Hepatocyte (in vitro differentiated cells): ENCODE results near the gene PRSS21. TPM values are rescaled to one million over a fixed set of nuclear protein-coding genes. Genes with fewer than 3 reads are reported as not detected.
A peak's percentile ranks its signal among the peaks of the same experiment; 100 is the strongest.

ENCODE experiments used
- DNase-seq: peaks from one replicate; pipeline ENCODE4 v3.0.0-alpha.2; 2016; ENCODE audit warnings: low spot score
- H2AFZ ChIP-seq: fragments of 200-600 bp; sonication (generic); 2 replicates; pipeline ENCODE4 v1.6.0; 2016; ENCODE audit warnings: antibody characterized with exemption, mild to moderate bottlenecking
- H3K27ac ChIP-seq: fragments of 200-600 bp; sonication (generic); 2 replicates; pipeline ENCODE4 v1.5.1; 2016; ENCODE audit warnings: mild to moderate bottlenecking
- H3K27me3 ChIP-seq: fragments of 200-600 bp; sonication (generic); 2 replicates; pipeline ENCODE4 v1.6.1; 2016
- H3K36me3 ChIP-seq: fragments of 200-600 bp; sonication (generic); replicated peaks from 2 replicates; pipeline ENCODE4 v1.5.1; 2016; ENCODE audit warnings: low read depth; ENCODE audit not compliant: insufficient read depth
- H3K4me1 ChIP-seq: fragments of 200-600 bp; sonication (generic); 2 replicates; pipeline ENCODE4 v1.5.1; 2016; ENCODE audit warnings: mild to moderate bottlenecking, moderate library complexity; ENCODE audit not compliant: insufficient read depth
- H3K4me2 ChIP-seq: fragments of 200-600 bp; sonication (generic); 2 replicates; pipeline ENCODE4 v1.6.0; 2016
- H3K4me3 ChIP-seq: fragments of 200-600 bp; sonication (generic); 2 replicates; pipeline ENCODE4 v1.5.1; 2016; ENCODE audit warnings: mild to moderate bottlenecking
- H3K79me2 ChIP-seq: fragments of 200-600 bp; sonication (generic); 2 replicates; pipeline ENCODE4 v1.6.0; 2017; ENCODE audit warnings: mild to moderate bottlenecking
- H3K9me2 ChIP-seq: fragments of 200-600 bp; sonication (generic); replicated peaks from 2 replicates; pipeline ENCODE4 v1.6.0; 2017; ENCODE audit warnings: mild to moderate bottlenecking; ENCODE audit not compliant: insufficient read depth
- H3K9me3 ChIP-seq: fragments of 200-600 bp; sonication (generic); 2 replicates; pipeline ENCODE4 v1.5.1; 2016; ENCODE audit warnings: low read depth, mild to moderate bottlenecking
- H4K20me1 ChIP-seq: fragments of 200-600 bp; sonication (generic); 2 replicates; pipeline ENCODE4 v1.6.0; 2016; ENCODE audit warnings: mild to moderate bottlenecking; ENCODE audit not compliant: insufficient read depth, poor library complexity, severe bottlenecking
- EZH2 ChIP-seq: fragments of 200-600 bp; sonication (generic); IDR thresholded peaks from 2 replicates; pipeline ENCODE4 v1.6.1; 2016; ENCODE audit warnings: antibody characterized with exemption, mild to moderate bottlenecking, borderline replicate concordance
- EZH2phosphoT487 ChIP-seq: fragments of 200-600 bp; sonication (generic); IDR thresholded peaks from one replicate; pipeline ENCODE4 v1.6.1; 2018; ENCODE audit warnings: antibody characterized with exemption, mild to moderate bottlenecking, low read depth, moderate library complexity; ENCODE audit not compliant: unreplicated experiment, severe bottlenecking
- WGBS: methylation state at CpG from one replicate; pipeline ENCODE4 v1.1.6; 2016; ENCODE audit warnings: low lambda C conversion rate; ENCODE audit errors: missing lambda C conversion rate; 5-methylcytosine and 5-hydroxymethylcytosine counted together
- polyA plus RNA-seq: library from polyadenylated mRNA; unstranded; fragments of >200 nt; fragmentation: Nextera tagmentation; extraction: Ambion mirVana; gene quantifications from 2 replicates; pipeline ENCODE4 v1.2.1, GENCODE V29; 2016
- total RNA-seq: library from RNA; depleted of rRNA; stranded (reverse); fragments of >200 nt; gene quantifications from 2 replicates; pipeline ENCODE4 v1.2.3, GENCODE V29; 2014
- TF ChIP-seq, protein P1 (sequence below): fragments of 200-600 bp; sonication (generic); IDR thresholded peaks from 2 replicates; pipeline ENCODE4 v1.5.1; 2016; ENCODE audit warnings: antibody characterized with exemption, mild to moderate bottlenecking; ENCODE audit not compliant: poor library complexity

The PRSS21 gene
- total and polyA plus RNA-seq, 2 experiments from 2014 or later: not detected

- H3K27ac ChIP-seq: peak overlapping the region; percentile 88
- H3K27me3 ChIP-seq: no peaks in the 10 kb centered on the region
- peaks cover 56% of the 10 kb centered on the region for H3K79me2 ChIP-seq
- WGBS: 53% methylated on average over 11 of the region's 11 CpGs
- peak overlapping the region; percentile 94 for H3K4me2 ChIP-seq
- peaks cover 23% of the 10 kb centered on the region for H3K4me1 ChIP-seq
- no peak for DNase-seq
- H2AFZ ChIP-seq: no peak overlapping the region
- peak overlapping the region; percentile 99 for H3K4me3 ChIP-seq
- no peak for TF ChIP-seq EZH2
- TF ChIP-seq EZH2phosphoT487: no peak
- TF ChIP-seq, protein P1, sequence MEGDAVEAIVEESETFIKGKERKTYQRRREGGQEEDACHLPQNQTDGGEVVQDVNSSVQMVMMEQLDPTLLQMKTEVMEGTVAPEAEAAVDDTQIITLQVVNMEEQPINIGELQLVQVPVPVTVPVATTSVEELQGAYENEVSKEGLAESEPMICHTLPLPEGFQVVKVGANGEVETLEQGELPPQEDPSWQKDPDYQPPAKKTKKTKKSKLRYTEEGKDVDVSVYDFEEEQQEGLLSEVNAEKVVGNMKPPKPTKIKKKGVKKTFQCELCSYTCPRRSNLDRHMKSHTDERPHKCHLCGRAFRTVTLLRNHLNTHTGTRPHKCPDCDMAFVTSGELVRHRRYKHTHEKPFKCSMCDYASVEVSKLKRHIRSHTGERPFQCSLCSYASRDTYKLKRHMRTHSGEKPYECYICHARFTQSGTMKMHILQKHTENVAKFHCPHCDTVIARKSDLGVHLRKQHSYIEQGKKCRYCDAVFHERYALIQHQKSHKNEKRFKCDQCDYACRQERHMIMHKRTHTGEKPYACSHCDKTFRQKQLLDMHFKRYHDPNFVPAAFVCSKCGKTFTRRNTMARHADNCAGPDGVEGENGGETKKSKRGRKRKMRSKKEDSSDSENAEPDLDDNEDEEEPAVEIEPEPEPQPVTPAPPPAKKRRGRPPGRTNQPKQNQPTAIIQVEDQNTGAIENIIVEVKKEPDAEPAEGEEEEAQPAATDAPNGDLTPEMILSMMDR: no peak
- no peaks in the 10 kb centered on the region for H3K9me2 ChIP-seq
- H4K20me1 ChIP-seq: peaks cover 20% of the 10 kb centered on the region
- H3K9me3 ChIP-seq: no peaks in the 10 kb centered on the region
- H3K36me3 ChIP-seq: no peaks in the 10 kb centered on the region
These were observed 41.1 kb upstream of the PRSS21 start for GRCh38 chr16:2775765-2776499.

- no peaks in the 10 kb centered on the region for H3K9me3 ChIP-seq
- H3K36me3 ChIP-seq: no peaks in the 10 kb centered on the region
- under 1% methylated on average over 61 of the region's 72 CpGs for WGBS
- H3K9me2 ChIP-seq: no peaks in the 10 kb centered on the region
- H2AFZ ChIP-seq: peak overlapping the region; percentile 71
- H3K79me2 ChIP-seq: peaks cover 56% of the 10 kb centered on the region
- peak overlapping the region; percentile 88 for H3K27ac ChIP-seq
- peak overlapping the region; percentile 94 for H3K4me2 ChIP-seq
- H3K4me3 ChIP-seq: peak overlapping the region; percentile 99
- DNase-seq: peak; percentile 65
- no peak for TF ChIP-seq EZH2
- TF ChIP-seq EZH2phosphoT487: no peak
- TF ChIP-seq, protein P1: no peak
- peaks cover 13% of the 10 kb centered on the region for H4K20me1 ChIP-seq
- H3K27me3 ChIP-seq: no peaks in the 10 kb centered on the region
- peaks cover 23% of the 10 kb centered on the region for H3K4me1 ChIP-seq
These were observed 40.4 kb upstream of the PRSS21 start for GRCh38 chr16:2776500-2777139.

DNA sequence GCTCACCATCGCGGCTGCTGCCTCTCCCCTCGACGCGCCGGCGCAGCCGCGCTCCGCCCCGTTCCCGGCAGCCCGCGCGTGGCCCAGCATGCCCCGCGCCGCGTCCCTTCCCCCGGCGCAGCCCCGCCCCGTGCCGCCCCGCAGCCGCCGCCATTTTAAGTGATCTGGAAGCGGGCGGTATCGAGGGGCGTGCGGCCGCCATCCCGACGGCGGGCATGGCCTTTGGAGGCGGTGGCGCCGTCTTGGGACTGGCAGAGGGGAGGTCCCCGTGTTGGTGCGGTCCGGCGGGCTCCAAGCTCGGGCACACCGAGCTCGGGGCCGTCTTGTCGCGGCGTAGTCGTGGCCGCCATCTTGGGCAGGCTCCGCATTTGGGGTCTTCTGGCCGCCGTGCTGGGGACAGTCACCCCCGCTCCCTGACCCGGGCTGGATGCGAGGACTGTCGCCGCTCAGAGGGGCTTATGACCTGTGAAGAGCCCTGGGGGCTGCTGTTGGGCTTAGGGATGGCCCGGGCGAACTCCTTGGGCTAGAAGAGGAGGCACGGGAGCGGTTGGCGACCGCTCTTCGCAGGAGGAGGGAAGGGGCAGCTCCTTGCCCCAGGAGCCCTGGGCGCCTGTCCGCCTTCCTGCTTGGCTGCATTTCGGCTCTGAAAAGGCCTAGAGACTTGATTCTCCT lies 39.7 kb upstream of the PRSS21 start, which contains the start of gene ELOB:
TSS of gene ELOB (minus strand) at position 50 of the 672 bp plus-strand sequence. CDS start at position 9, 41 bp downstream.
- TF ChIP-seq, protein P1: no peak
- TF ChIP-seq EZH2phosphoT487: no peak
- TF ChIP-seq EZH2: no peak
- Histone ChIP-seq H3K4me3 (peak within 1 kb of the TSS; percentile 99), H3K36me3 (no peaks in the 10 kb centered on the region), H4K20me1 (peaks cover 11% of the 10 kb centered on the region), H3K4me1 (peaks cover 23% of the 10 kb centered on the region), H3K9me3 (no peaks in the 10 kb centered on the region), H2AFZ (peak within 1 kb of the TSS; percentile 92), H3K27me3 (no peaks in the 10 kb centered on the region), H3K79me2 (peaks cover 56% of the 10 kb centered on the region), H3K4me2 (peak within 1 kb of the TSS; percentile 94), H3K9me2 (no peaks in the 10 kb centered on the region), H3K27ac (peak within 1 kb of the TSS; percentile 100)
- peak; percentile 96 for DNase-seq
- under 1% methylated on average over 29 of the region's 70 CpGs for WGBS
